ENCODE measurements around the gene PPY.

Gene PPY

DNA sequence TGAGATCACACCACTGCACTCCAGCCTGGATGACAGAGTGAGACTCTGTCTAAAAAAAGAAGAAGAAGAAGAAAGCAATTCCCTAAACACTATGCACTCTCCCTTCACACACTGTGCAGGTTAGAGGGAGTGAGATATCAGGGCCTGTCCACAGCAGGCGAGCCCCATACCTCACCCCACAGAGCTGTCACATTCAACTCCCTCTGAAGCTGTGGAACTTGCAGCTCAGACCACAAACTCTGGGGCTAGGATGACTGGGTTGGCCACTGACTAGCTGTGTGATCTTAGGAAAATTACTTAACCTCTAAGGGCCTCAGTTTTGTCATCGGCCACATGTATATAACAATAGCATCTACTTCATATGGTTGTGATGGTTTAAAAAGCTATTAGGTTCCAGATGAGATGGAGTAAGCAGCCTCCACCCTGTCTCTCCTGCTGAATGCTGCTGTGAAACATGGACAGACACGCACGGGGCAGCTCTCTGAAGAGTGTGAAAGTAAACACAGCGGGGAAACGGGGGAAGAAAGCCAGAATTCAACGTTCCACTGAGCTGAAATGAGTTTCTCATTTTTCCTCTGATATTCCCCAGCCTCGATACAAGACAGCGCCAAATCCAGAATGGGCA lies 25.1 kb upstream of the PPY start:
- no peaks in the 10 kb centered on the region for H3K27me3 ChIP-seq (ENCODE audit: insufficient read depth, low read length, poor library complexity, severe bottlenecking)
- no peaks in the 10 kb centered on the region for H3K9me3 ChIP-seq (ENCODE audit: insufficient read depth, low read depth, low read length)
- H4K20me1 ChIP-seq (ENCODE audit: insufficient read depth, low read length, poor library complexity, severe bottlenecking), result no peaks in the 10 kb centered on the region
- no peaks in the 10 kb centered on the region for H3K36me3 ChIP-seq (ENCODE audit: insufficient read depth, low read length)
- TF ChIP-seq, protein P1, sequence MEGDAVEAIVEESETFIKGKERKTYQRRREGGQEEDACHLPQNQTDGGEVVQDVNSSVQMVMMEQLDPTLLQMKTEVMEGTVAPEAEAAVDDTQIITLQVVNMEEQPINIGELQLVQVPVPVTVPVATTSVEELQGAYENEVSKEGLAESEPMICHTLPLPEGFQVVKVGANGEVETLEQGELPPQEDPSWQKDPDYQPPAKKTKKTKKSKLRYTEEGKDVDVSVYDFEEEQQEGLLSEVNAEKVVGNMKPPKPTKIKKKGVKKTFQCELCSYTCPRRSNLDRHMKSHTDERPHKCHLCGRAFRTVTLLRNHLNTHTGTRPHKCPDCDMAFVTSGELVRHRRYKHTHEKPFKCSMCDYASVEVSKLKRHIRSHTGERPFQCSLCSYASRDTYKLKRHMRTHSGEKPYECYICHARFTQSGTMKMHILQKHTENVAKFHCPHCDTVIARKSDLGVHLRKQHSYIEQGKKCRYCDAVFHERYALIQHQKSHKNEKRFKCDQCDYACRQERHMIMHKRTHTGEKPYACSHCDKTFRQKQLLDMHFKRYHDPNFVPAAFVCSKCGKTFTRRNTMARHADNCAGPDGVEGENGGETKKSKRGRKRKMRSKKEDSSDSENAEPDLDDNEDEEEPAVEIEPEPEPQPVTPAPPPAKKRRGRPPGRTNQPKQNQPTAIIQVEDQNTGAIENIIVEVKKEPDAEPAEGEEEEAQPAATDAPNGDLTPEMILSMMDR (conservative IDR thresholded peaks at IDR 0.05; ENCODE audit: low read length), result no peak
- TF ChIP-seq EZH2phosphoT487 (IDR thresholded peaks at IDR 0.05; ENCODE audit: borderline replicate concordance), result no peak
- H3F3A ChIP-seq (ENCODE audit: low read depth), result no peaks in the 10 kb centered on the region
- no peaks in the 10 kb centered on the region for H3K4me1 ChIP-seq (ENCODE audit: insufficient read depth, low read length, poor library complexity, severe bottlenecking)
- H3K9ac ChIP-seq (ENCODE audit: low read depth, low read length, poor library complexity, severe bottlenecking), result no peak overlapping the region
- no peaks in the 10 kb centered on the region for H3K9me2 ChIP-seq (replicated peaks; ENCODE audit: low read depth, low read length)
- no peak overlapping the region for H3K4me3 ChIP-seq (ENCODE audit: low read length, poor library complexity, severe bottlenecking)
- H2AFZ ChIP-seq (ENCODE audit: low read length), result no peak overlapping the region
- no peak overlapping the region for H3K4me2 ChIP-seq (ENCODE audit: low read depth, low read length, poor library complexity, severe bottlenecking)
- H3K79me2 ChIP-seq (ENCODE audit: insufficient read depth, low read length), result no peaks in the 10 kb centered on the region

DNA sequence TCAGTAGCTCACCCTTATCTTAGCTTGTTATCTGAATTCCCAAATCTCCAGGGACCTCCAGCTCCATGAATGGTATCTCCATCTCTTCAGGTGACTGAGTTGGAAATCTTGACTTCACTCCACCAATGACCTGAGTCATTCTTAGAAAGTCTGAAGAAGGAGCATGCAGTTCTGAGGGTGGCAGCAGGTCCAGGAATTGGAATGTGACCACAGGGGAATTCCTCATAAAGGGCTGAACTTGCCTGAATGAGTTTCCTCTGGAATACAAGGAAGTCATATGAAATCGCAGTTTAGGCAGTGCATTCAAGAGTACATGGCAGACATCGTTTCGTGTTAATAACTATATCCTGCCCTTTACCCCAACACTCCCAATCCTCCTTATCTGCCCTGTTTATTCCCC lies 24.0 kb upstream of the PPY start:
- no peak overlapping the region for H2AFZ ChIP-seq (ENCODE audit: low read length)
- TF ChIP-seq, protein P1 (conservative IDR thresholded peaks at IDR 0.05; ENCODE audit: low read length), result no peak
- no peak for TF ChIP-seq EZH2phosphoT487 (IDR thresholded peaks at IDR 0.05; ENCODE audit: borderline replicate concordance)
- H3K9ac ChIP-seq (ENCODE audit: low read depth, low read length, poor library complexity, severe bottlenecking), result no peak overlapping the region
- H3K4me1 ChIP-seq (ENCODE audit: insufficient read depth, low read length, poor library complexity, severe bottlenecking), result no peaks in the 10 kb centered on the region
- H3F3A ChIP-seq (ENCODE audit: low read depth), result no peaks in the 10 kb centered on the region
- no peaks in the 10 kb centered on the region for H3K36me3 ChIP-seq (ENCODE audit: insufficient read depth, low read length)
- no peaks in the 10 kb centered on the region for H3K79me2 ChIP-seq (ENCODE audit: insufficient read depth, low read length)
- no peaks in the 10 kb centered on the region for H3K27me3 ChIP-seq (ENCODE audit: insufficient read depth, low read length, poor library complexity, severe bottlenecking)
- H4K20me1 ChIP-seq (ENCODE audit: insufficient read depth, low read length, poor library complexity, severe bottlenecking), result no peaks in the 10 kb centered on the region
- H3K4me3 ChIP-seq (ENCODE audit: low read length, poor library complexity, severe bottlenecking), result no peak overlapping the region
- no peaks in the 10 kb centered on the region for H3K9me3 ChIP-seq (ENCODE audit: insufficient read depth, low read depth, low read length)
- no peaks in the 10 kb centered on the region for H3K9me2 ChIP-seq (replicated peaks; ENCODE audit: low read depth, low read length)
- no peak overlapping the region for H3K4me2 ChIP-seq (ENCODE audit: low read depth, low read length, poor library complexity, severe bottlenecking)

DNA sequence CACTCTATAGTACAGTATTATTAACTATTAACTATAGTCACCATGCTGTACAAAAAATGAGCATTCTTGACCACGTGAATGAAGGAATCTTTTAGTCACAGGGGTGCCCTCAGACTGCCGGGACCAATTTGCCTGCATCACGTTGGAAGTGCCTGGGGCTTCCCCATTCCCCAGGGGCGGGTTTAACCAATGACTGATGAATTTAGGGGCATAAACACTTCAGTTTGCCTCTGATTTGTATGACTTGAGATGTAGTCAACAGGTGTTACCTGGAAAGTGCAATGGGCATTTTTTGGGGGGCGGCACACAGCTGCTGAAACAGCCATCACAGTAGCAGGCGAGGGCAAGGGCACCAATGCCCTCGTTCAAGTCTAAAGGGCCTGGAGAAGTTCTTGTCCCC lies 20.2 kb upstream of the PPY start:
- TF ChIP-seq, protein P1 (conservative IDR thresholded peaks at IDR 0.05; ENCODE audit: low read length), result no peak
- no peak for TF ChIP-seq EZH2phosphoT487 (IDR thresholded peaks at IDR 0.05; ENCODE audit: borderline replicate concordance)
- no peaks in the 10 kb centered on the region for H3F3A ChIP-seq (ENCODE audit: low read depth)

More for the DNA sequence above, 20.2 kb upstream of the PPY start:
- H3K9ac ChIP-seq (ENCODE audit: low read depth, low read length, poor library complexity, severe bottlenecking), result no peak overlapping the region
- H3K4me2 ChIP-seq (ENCODE audit: low read depth, low read length, poor library complexity, severe bottlenecking), result no peak overlapping the region
- H3K9me3 ChIP-seq (ENCODE audit: insufficient read depth, low read depth, low read length), result no peaks in the 10 kb centered on the region
- no peaks in the 10 kb centered on the region for H3K9me2 ChIP-seq (replicated peaks; ENCODE audit: low read depth, low read length)
- no peaks in the 10 kb centered on the region for H3K27me3 ChIP-seq (ENCODE audit: insufficient read depth, low read length, poor library complexity, severe bottlenecking)
- no peaks in the 10 kb centered on the region for H3K36me3 ChIP-seq (ENCODE audit: insufficient read depth, low read length)
- H3K79me2 ChIP-seq (ENCODE audit: insufficient read depth, low read length), result no peaks in the 10 kb centered on the region
- no peak overlapping the region for H3K4me3 ChIP-seq (ENCODE audit: low read length, poor library complexity, severe bottlenecking)
- H2AFZ ChIP-seq (ENCODE audit: low read length), result no peak overlapping the region
- no peaks in the 10 kb centered on the region for H4K20me1 ChIP-seq (ENCODE audit: insufficient read depth, low read length, poor library complexity, severe bottlenecking)
- no peaks in the 10 kb centered on the region for H3K4me1 ChIP-seq (ENCODE audit: insufficient read depth, low read length, poor library complexity, severe bottlenecking)
